H9 (cell line): Measurements from ENCODE around the gene BCORL1. TPM values are rescaled to one million over a fixed set of nuclear protein-coding genes. Genes with fewer than 3 reads are reported as not detected.
A peak's percentile ranks its signal among the peaks of the same experiment; 100 is the strongest.

Experiments used
- DNase-seq: peaks from one replicate; pipeline ENCODE4 v3.0.0-alpha.2; 2017
- H2AFZ ChIP-seq: one replicate; pipeline ENCODE4 v1.6.1; 2013; ENCODE audit warnings: mild to moderate bottlenecking, low read length, control low read depth, moderate library complexity
- H2AK5ac ChIP-seq: 2 replicates; pipeline ENCODE4 v1.6.1; 2013; ENCODE audit warnings: low read length, control low read depth, mixed read lengths; ENCODE audit not compliant: insufficient read length
- H2BK120ac ChIP-seq: one replicate; pipeline ENCODE4 v1.6.1; 2013; ENCODE audit warnings: low read depth, mild to moderate bottlenecking, low read length, control low read depth, inconsistent platforms; ENCODE audit not compliant: poor library complexity, severe bottlenecking
- H2BK12ac ChIP-seq: 2 replicates; pipeline ENCODE4 v1.6.1; 2013; ENCODE audit warnings: low read length, control low read depth, mixed read lengths, low read depth; ENCODE audit not compliant: insufficient read length
- H2BK15ac ChIP-seq: 2 replicates; pipeline ENCODE4 v1.6.1; 2013; ENCODE audit warnings: low read depth, low read length, control low read depth
- H2BK20ac ChIP-seq: one replicate; pipeline ENCODE4 v1.6.1; 2013; ENCODE audit warnings: low read depth, mild to moderate bottlenecking, low read length, control low read depth, inconsistent platforms; ENCODE audit not compliant: poor library complexity, severe bottlenecking
- H2BK5ac ChIP-seq: 2 replicates; pipeline ENCODE4 v1.6.1; 2013; ENCODE audit warnings: low read length, control low read depth, mixed read lengths; ENCODE audit not compliant: insufficient read length
- H3K14ac ChIP-seq: 2 replicates; pipeline ENCODE4 v1.6.1; 2013; ENCODE audit warnings: low read length, control low read depth; ENCODE audit not compliant: insufficient read depth
- H3K18ac ChIP-seq: 2 replicates; pipeline ENCODE4 v1.6.1; 2013; ENCODE audit warnings: low read depth, mild to moderate bottlenecking, mixed read lengths, low read length, control low read depth; ENCODE audit not compliant: insufficient read length
- H3K23ac ChIP-seq: 2 replicates; pipeline ENCODE4 v1.6.1; 2013; ENCODE audit warnings: low read length, control low read depth, mixed read lengths, low read depth; ENCODE audit not compliant: insufficient read length
- H3K23me2 ChIP-seq: 2 replicates; pipeline ENCODE4 v1.6.1; 2013; ENCODE audit warnings: low read depth, mild to moderate bottlenecking, mixed read lengths, low read length, control low read depth; ENCODE audit not compliant: insufficient read length, poor library complexity, severe bottlenecking
- H3K27ac ChIP-seq: 2 replicates; pipeline ENCODE4 v1.5.1; 2013; ENCODE audit warnings: low read length, control low read depth, mixed read lengths, low read depth; ENCODE audit not compliant: insufficient read length
- H3K27me3 ChIP-seq: 2 replicates; pipeline ENCODE4 v1.6.1; 2013; ENCODE audit warnings: low read length, control low read depth, inconsistent platforms; ENCODE audit not compliant: insufficient read depth
- H3K4ac ChIP-seq: 2 replicates; pipeline ENCODE4 v1.6.1; 2013; ENCODE audit warnings: low read depth, mild to moderate bottlenecking, control low read depth, inconsistent platforms, low read length, moderate library complexity
- H3K4me1 ChIP-seq: 2 replicates; pipeline ENCODE4 v1.6.1; 2013; ENCODE audit warnings: low read length, control low read depth, inconsistent platforms; ENCODE audit not compliant: insufficient read depth
- H3K4me2 ChIP-seq: 2 replicates; pipeline ENCODE4 v1.6.1; 2013; ENCODE audit warnings: low read length, control low read depth, mixed read lengths; ENCODE audit not compliant: insufficient read length, insufficient read depth
- H3K56ac ChIP-seq: 2 replicates; pipeline ENCODE4 v1.6.1; 2013; ENCODE audit warnings: low read depth, mild to moderate bottlenecking, mixed read lengths, low read length, control low read depth; ENCODE audit not compliant: insufficient read length
- H3K79me1 ChIP-seq: 2 replicates; pipeline ENCODE4 v1.6.1; 2013; ENCODE audit warnings: low read depth, mild to moderate bottlenecking, moderate library complexity, low read length, control low read depth, inconsistent platforms; ENCODE audit not compliant: insufficient read depth, poor library complexity, severe bottlenecking
- H3K79me2 ChIP-seq: 2 replicates; pipeline ENCODE4 v1.6.1; 2013; ENCODE audit warnings: low read length, control low read depth, inconsistent platforms; ENCODE audit not compliant: insufficient read depth
- H3K9ac ChIP-seq: 2 replicates; pipeline ENCODE4 v1.6.1; 2013; ENCODE audit warnings: low read length, control low read depth, mixed read lengths; ENCODE audit not compliant: insufficient read length; ENCODE audit errors: extremely low read depth
- H3K9me3 ChIP-seq: one replicate; pipeline ENCODE4 v1.6.1; 2013; ENCODE audit warnings: low read depth, low read length, inconsistent platforms; ENCODE audit not compliant: control insufficient read depth
- H3T11ph ChIP-seq: one replicate; pipeline ENCODE4 v1.6.1; 2013; ENCODE audit warnings: mild to moderate bottlenecking, low read length, control low read depth, inconsistent platforms
- H4K20me1 ChIP-seq: one replicate; pipeline ENCODE4 v1.6.1; 2013; ENCODE audit not compliant: control insufficient read depth, insufficient read length, insufficient read depth
- H4K5ac ChIP-seq: 2 replicates; pipeline ENCODE4 v1.6.1; 2013; ENCODE audit warnings: low read depth, mild to moderate bottlenecking, mixed read lengths, low read length, control low read depth; ENCODE audit not compliant: insufficient read length
- H4K8ac ChIP-seq: replicated peaks from 2 replicates; pipeline ENCODE4 v1.6.1; 2013; ENCODE audit warnings: low read length, control low read depth, mixed read lengths, low read depth; ENCODE audit not compliant: insufficient read length
- H4K91ac ChIP-seq: 2 replicates; pipeline ENCODE4 v1.6.1; 2013; ENCODE audit warnings: low read depth, mild to moderate bottlenecking, moderate library complexity, mixed read lengths, low read length, control low read depth; ENCODE audit not compliant: insufficient read length
- H3K27ac Mint-ChIP-seq, 3 experiments: 2 replicates in 2 of 3; 3 replicates in 1 of 3; pipeline ENCODE4 v1.8.0; 2020 to 2021; ENCODE audit warnings: mixed read lengths in 3 of 3, mild to moderate bottlenecking in 1 of 3, moderate library complexity in 1 of 3
- H3K27me3 Mint-ChIP-seq: 2 replicates; pipeline ENCODE4 v1.8.0; 2021; ENCODE audit warnings: low read depth, mild to moderate bottlenecking, moderate library complexity, mixed read lengths
- H3K36me3 Mint-ChIP-seq, 3 experiments: 2 replicates in 2 of 3; 3 replicates in 1 of 3; pipeline ENCODE4 v1.8.0; 2020 to 2021; ENCODE audit warnings: low read depth in 3 of 3, mixed read lengths in 3 of 3; ENCODE audit not compliant: insufficient read depth in 1 of 3
- H3K4me1 Mint-ChIP-seq, 2 experiments: 2 replicates each; pipeline ENCODE4 v1.8.0; 2020; ENCODE audit warnings: mixed read lengths in 2 of 2
- H3K4me3 Mint-ChIP-seq, 2 experiments: 2 replicates in 1 of 2; 3 replicates in 1 of 2; pipeline ENCODE4 v1.8.0; 2020 to 2021; ENCODE audit warnings: mild to moderate bottlenecking in 2 of 2, mixed read lengths in 2 of 2, moderate library complexity in 1 of 2
- H3K9me3 Mint-ChIP-seq, 2 experiments: 2 replicates in 1 of 2; 3 replicates in 1 of 2; pipeline ENCODE4 v1.8.0; 2020; ENCODE audit warnings: mild to moderate bottlenecking in 2 of 2, mixed read lengths in 2 of 2, moderate library complexity in 1 of 2
- WGBS: extraction: QIAGEN DNeasy Blood & Tissue Kit; methylation state at CpG from one replicate; pipeline ENCODE4 v1.1.7; 2013; ENCODE audit warnings: missing lambda C conversion rate, low lambda C conversion rate, mixed read lengths; ENCODE audit not compliant: insufficient read length; ENCODE audit errors: extremely low coverage; 5-methylcytosine and 5-hydroxymethylcytosine counted together
- total RNA-seq: library from RNA; stranded (reverse); gene quantifications from 2 replicates; pipeline ENCODE4 v1.2.1, GENCODE V29; 2021
- TF ChIP-seq, protein P1 (sequence below): fragments of 200-600 bp; sonication (generic); conservative IDR thresholded peaks from 3 replicates; pipeline ENCODE4 v1.8.0; 2021; ENCODE audit warnings: antibody characterized with exemption, mild to moderate bottlenecking

BCORL1 gene
- total RNA-seq, 1 experiment from 2014 or later, result 6.1 TPM

DNA sequence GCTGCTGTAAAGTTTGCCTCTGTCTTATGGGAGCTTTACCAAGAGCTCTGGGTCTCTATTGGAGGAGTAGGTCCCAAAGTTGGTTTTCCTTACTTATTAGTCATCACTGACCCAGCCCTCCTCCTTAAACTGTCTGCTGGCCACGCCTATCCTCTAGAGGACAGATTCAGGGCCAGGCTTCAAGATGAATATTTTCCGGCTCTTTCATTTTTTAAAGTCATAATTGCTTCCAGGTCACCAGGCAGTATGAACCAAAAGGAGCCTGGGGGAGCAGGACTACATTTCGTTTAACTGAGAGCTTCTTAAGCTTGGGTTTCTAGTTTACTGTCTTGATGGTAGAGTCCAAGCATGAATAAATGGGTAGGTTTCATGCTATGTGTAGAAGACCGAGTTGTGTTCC, 13.7 kb downstream of the BCORL1 start:
- peaks cover 3% of the 10 kb centered on the region; the same call in 1 of the 2 replicates for H3K27me3 Mint-ChIP-seq
- no peak overlapping the region for H3K4me3 Mint-ChIP-seq
- H3K36me3 Mint-ChIP-seq, result peaks cover 0 to 8% (median 0%) of the 10 kb centered on the region in 3 experiments; a peak in 2 of 7 replicates
- no peaks in the 10 kb centered on the region for H3K9me3 ChIP-seq
- H3K9me3 Mint-ChIP-seq, result peaks cover 0 to 59% of the 10 kb centered on the region in 2 experiments; a peak in 2 of 5 replicates
- no peak overlapping the region for H3K18ac ChIP-seq
- TF ChIP-seq, protein P1, sequence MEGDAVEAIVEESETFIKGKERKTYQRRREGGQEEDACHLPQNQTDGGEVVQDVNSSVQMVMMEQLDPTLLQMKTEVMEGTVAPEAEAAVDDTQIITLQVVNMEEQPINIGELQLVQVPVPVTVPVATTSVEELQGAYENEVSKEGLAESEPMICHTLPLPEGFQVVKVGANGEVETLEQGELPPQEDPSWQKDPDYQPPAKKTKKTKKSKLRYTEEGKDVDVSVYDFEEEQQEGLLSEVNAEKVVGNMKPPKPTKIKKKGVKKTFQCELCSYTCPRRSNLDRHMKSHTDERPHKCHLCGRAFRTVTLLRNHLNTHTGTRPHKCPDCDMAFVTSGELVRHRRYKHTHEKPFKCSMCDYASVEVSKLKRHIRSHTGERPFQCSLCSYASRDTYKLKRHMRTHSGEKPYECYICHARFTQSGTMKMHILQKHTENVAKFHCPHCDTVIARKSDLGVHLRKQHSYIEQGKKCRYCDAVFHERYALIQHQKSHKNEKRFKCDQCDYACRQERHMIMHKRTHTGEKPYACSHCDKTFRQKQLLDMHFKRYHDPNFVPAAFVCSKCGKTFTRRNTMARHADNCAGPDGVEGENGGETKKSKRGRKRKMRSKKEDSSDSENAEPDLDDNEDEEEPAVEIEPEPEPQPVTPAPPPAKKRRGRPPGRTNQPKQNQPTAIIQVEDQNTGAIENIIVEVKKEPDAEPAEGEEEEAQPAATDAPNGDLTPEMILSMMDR, result no peak
- no peak for DNase-seq
- H3K27me3 ChIP-seq, result no peaks in the 10 kb centered on the region
- no peak overlapping the region for H2BK120ac ChIP-seq
- no peaks in the 10 kb centered on the region for H3K79me2 ChIP-seq
- no peak overlapping the region for H3K4me2 ChIP-seq
- no peak overlapping the region for H2BK15ac ChIP-seq
- H3K14ac ChIP-seq, result no peak overlapping the region
- no peaks in the 10 kb centered on the region for H3K4me1 ChIP-seq
- no peak overlapping the region for H3T11ph ChIP-seq
- H4K91ac ChIP-seq, result no peak overlapping the region
- peak overlapping the region; percentile 45 for H2BK20ac ChIP-seq
- no peak overlapping the region for H3K56ac ChIP-seq
- H2AK5ac ChIP-seq, result no peak overlapping the region
- no peak overlapping the region for H3K9ac ChIP-seq
- no peak overlapping the region for H4K5ac ChIP-seq
- H3K4me1 Mint-ChIP-seq, result peaks cover 5 to 6% of the 10 kb centered on the region in 2 experiments; a peak in 3 of 4 replicates
- H2BK5ac ChIP-seq, result no peak overlapping the region
- H4K20me1 ChIP-seq, result no peaks in the 10 kb centered on the region
- no peak overlapping the region for H3K4ac ChIP-seq
- H3K23me2 ChIP-seq, result no peaks in the 10 kb centered on the region
- no peaks in the 10 kb centered on the region for H3K79me1 ChIP-seq
- no peak overlapping the region for H3K27ac ChIP-seq
- no peak overlapping the region for H4K8ac ChIP-seq
- H3K23ac ChIP-seq, result no peak overlapping the region
- WGBS, result no CpG with 5 or more reads among the region's 4 CpGs
- no peak overlapping the region for H2AFZ ChIP-seq
- no peak overlapping the region for H2BK12ac ChIP-seq
- H3K27ac Mint-ChIP-seq, result no peak overlapping the region
